ENCODE data around the gene PSMB11. TPM values are rescaled to one million over a fixed set of nuclear protein-coding genes. Genes with fewer than 3 reads are reported as not detected.

The PSMB11 gene
- total RNA-seq, result not detected
- long read RNA-seq, result 0 reads

- no peak within 1 kb of the TSS for H3K27ac ChIP-seq
- no peak for TF ChIP-seq CTCF (IDR thresholded peaks at IDR 0.05)
- H3K36me3 ChIP-seq, result no peaks in the 10 kb centered on the region
- no peak for DNase-seq
- H3K9me3 ChIP-seq, result no peaks in the 10 kb centered on the region
- no peak for ATAC-seq
- no peak within 1 kb of the TSS for H3K4me3 ChIP-seq
- intact Hi-C loops (cut with DNase I), result no loop called here
- H3K27me3 ChIP-seq, result no peaks in the 10 kb centered on the region
- H3K4me1 ChIP-seq, result peaks cover 12% of the 10 kb centered on the region
Observed at GRCh38 chr14:23042162-23042965, at the start of gene PSMB11. Gene PSMB11 (plus strand): TSS chr14:23042212. CDS start chr14:23042226, 14 bp downstream.

DNA sequence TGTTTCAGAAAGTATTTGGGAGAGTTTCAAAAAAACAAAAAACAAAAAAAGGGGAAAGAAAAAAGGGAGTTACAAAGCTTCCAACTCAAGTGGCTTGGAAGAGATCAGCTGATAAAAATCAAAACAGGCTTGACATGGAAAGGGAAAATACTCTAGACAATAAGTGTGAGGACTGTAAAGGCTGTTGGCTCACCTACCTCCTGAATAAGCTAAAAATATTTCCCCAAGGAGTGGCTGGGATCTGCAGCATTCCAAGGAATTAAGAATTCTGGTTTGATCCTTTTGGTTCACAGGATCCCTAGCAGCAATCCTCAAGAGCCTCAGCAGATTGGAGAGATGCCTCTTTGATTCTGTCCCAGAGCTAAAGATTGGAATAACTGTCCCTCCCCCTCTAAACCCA, 48.5 kb upstream of the PSMB11 start:
- Histone ChIP-seq H3K4me1 (peaks cover 3% of the 10 kb centered on the region), H3K9me3 (no peaks in the 10 kb centered on the region), H3K36me3 (peaks cover 5% of the 10 kb centered on the region), H3K4me3 (no peak overlapping the region), H3K27ac (no peak overlapping the region), H3K27me3 (no peaks in the 10 kb centered on the region)
- no peak for TF ChIP-seq CTCF (IDR thresholded peaks at IDR 0.05)
- intact Hi-C loops (cut with DNase I), result no loop called here
- DNase-seq, result no peak
- ATAC-seq, result no peak

GRCh38 chr14:22994762-22995275, 47.2 kb upstream of the PSMB11 start:
- no peaks in the 10 kb centered on the region for H3K9me3 ChIP-seq
- H3K27me3 ChIP-seq, result no peaks in the 10 kb centered on the region
- intact Hi-C loops (cut with DNase I), result no loop called here
- no peak overlapping the region for H3K4me3 ChIP-seq
- ATAC-seq, result peak; percentile 80
- peaks cover 3% of the 10 kb centered on the region for H3K4me1 ChIP-seq
- no peaks in the 10 kb centered on the region for H3K36me3 ChIP-seq
- DNase-seq, result peak; percentile 72
- peak; percentile 56 for TF ChIP-seq CTCF (IDR thresholded peaks at IDR 0.05)
- H3K27ac ChIP-seq, result no peak overlapping the region

DNA sequence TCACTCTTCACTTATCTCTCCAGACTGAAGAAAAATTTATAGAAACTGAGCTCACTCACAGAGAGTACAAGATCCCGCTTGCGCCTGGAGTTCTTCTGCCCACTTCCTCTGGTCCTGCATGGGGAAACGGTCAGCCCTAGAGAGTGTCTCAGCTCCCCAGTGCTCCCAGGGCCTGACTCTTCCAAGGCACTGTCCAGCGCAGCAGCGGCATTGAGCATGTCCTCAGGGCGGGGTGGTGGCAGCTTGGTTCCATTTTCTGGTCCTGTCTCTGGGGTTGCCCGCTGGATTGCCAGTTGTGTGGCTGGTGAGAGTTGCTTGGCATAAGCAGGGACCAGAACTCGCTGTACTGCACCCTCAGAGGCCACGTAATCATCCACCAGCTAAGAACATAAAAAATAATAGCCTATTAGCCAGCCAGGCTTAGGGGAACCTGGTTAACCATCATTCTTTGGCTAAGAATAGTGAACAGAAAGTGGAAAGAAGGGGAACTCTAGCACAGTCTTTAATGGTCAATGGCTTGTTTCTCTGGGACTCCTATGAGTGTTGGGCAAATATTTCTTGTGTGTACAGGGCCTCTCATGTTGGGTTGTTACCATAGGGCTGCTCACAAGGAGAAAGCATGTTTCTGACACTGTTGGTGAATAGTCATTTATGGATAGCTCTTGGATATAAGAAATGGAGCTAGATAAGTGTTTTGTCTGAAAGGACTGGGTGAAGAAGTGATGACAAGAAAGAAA, 46.0 kb upstream of the PSMB11 start:
- Histone ChIP-seq H3K36me3 (no peaks in the 10 kb centered on the region), H3K4me3 (no peak overlapping the region), H3K9me3 (no peaks in the 10 kb centered on the region), H3K27me3 (no peaks in the 10 kb centered on the region), H3K4me1 (peaks cover 3% of the 10 kb centered on the region), H3K27ac (no peak overlapping the region)
- TF ChIP-seq CTCF (IDR thresholded peaks at IDR 0.05), result no peak
- intact Hi-C loops (cut with DNase I), result no loop called here
- no peak for DNase-seq
- peak; percentile 68 for ATAC-seq

- DNase-seq, result no peak
- ATAC-seq, result no peak
- Histone ChIP-seq H3K27ac (no peak overlapping the region), H3K9me3 (no peaks in the 10 kb centered on the region), H3K36me3 (no peaks in the 10 kb centered on the region), H3K27me3 (no peaks in the 10 kb centered on the region), H3K4me3 (no peak overlapping the region), H3K4me1 (peaks cover 3% of the 10 kb centered on the region)
- no peak for TF ChIP-seq CTCF (IDR thresholded peaks at IDR 0.05)
- intact Hi-C loops (cut with DNase I), result no loop called here
Observed at GRCh38 chr14:22996768-22997654, 45.0 kb upstream of the PSMB11 start.
